HL-60 (cell line): Measurements from ENCODE around the gene KLHL40.

Source experiments
- CTCF ChIP-seq: IDR thresholded peaks from one replicate; pipeline ENCODE4 v1.5.1; 2011; ENCODE audit warnings: low read length, control low read depth, inconsistent platforms; ENCODE audit not compliant: insufficient read depth
- POLR2AphosphoS5 ChIP-seq: IDR thresholded peaks from 2 replicates; pipeline ENCODE4 v1.6.1; 2012; ENCODE audit warnings: low read depth

- TF ChIP-seq CTCF (no peak), POLR2AphosphoS5 (no peak)
Measured at GRCh38 chr3:42651248-42652091, 33.9 kb upstream of the KLHL40 start.
